WTC11 (cell line): Measurements from ENCODE around the gene PAQR9. TPM values are rescaled to one million over a fixed set of nuclear protein-coding genes. Genes with fewer than 3 reads are reported as not detected.

ENCODE experiments used
- ATAC-seq: fragments of 200-7000 bp; cut with Tn5 transposase; 2 replicates; pipeline ENCODE4 v1.10.0; 2021; ENCODE audit warnings: mild to moderate bottlenecking, moderate library complexity
- Bru-seq: library from RNA; stranded (reverse); fragments of 400-500 nt; gene quantifications from one replicate; lab custom pipeline; 2021; lab: Mats Ljungman, UMichigan
- CTCF ChIA-PET: fragments of 300-600 bp; sonication (Branson Sonifier 250); formaldehyde crosslinking; loops from one replicate; lab custom pipeline; 2021; ENCODE audit warnings: antibody characterized with exemption; lab: Charles Lee
- POLR2A ChIA-PET: fragments of 350-600 bp; sonication (Branson Sonifier 250); formaldehyde crosslinking; loops from one replicate; lab custom pipeline; 2021; ENCODE audit warnings: antibody characterized with exemption; lab: Charles Lee
- DNase-seq: peaks from one replicate; pipeline ENCODE4 v3.0.0; 2021; ENCODE audit warnings: low spot score
- H3K27ac Mint-ChIP-seq: 2 replicates; pipeline ENCODE4 v1.8.0; 2021; ENCODE audit warnings: mixed read lengths
- H3K27me3 Mint-ChIP-seq: 2 replicates; pipeline ENCODE4 v1.8.0; 2021; ENCODE audit warnings: low read depth, mild to moderate bottlenecking, moderate library complexity, mixed read lengths
- H3K36me3 Mint-ChIP-seq: 2 replicates; pipeline ENCODE4 v1.8.0; 2021; ENCODE audit warnings: mixed read lengths
- H3K4me1 Mint-ChIP-seq: 2 replicates; pipeline ENCODE4 v1.8.0; 2022; ENCODE audit warnings: mixed read lengths
- H3K4me3 Mint-ChIP-seq: 2 replicates; pipeline ENCODE4 v1.8.0; 2021; ENCODE audit warnings: mild to moderate bottlenecking, moderate library complexity, mixed read lengths
- H3K9me3 Mint-ChIP-seq: 2 replicates; pipeline ENCODE4 v1.8.0; 2021; ENCODE audit warnings: mixed read lengths
- AFF4 ChIP-seq: sonication (generic); formaldehyde crosslinking; IDR thresholded peaks from 2 replicates; pipeline ENCODE4 v1.8.1; 2023; ENCODE audit warnings: mild to moderate bottlenecking, missing genetic modification reagents, borderline replicate concordance
- ARID4B ChIP-seq: sonication (generic); formaldehyde crosslinking; IDR thresholded peaks from 2 replicates; pipeline ENCODE4 v1.8.0; 2023; ENCODE audit warnings: missing genetic modification reagents, mild to moderate bottlenecking, borderline replicate concordance
- CTCF ChIP-seq: fragments of 200-600 bp; IDR thresholded peaks from 2 replicates; pipeline ENCODE4 v1.8.0; 2022; ENCODE audit warnings: antibody characterized with exemption
- FOXJ3 ChIP-seq: sonication (generic); formaldehyde crosslinking; IDR thresholded peaks from 2 replicates; pipeline ENCODE4 v1.9.0; 2021; ENCODE audit warnings: missing genetic modification reagents, mild to moderate bottlenecking, borderline replicate concordance
- FOXK1 ChIP-seq: sonication (generic); formaldehyde crosslinking; IDR thresholded peaks from 2 replicates; pipeline ENCODE4 v1.8.0; 2022; ENCODE audit warnings: mild to moderate bottlenecking, moderate library complexity, missing genetic modification reagents
- FOXP1 ChIP-seq: sonication (generic); formaldehyde crosslinking; IDR thresholded peaks from 2 replicates; pipeline ENCODE4 v1.8.0; 2022; ENCODE audit warnings: missing genetic modification reagents, mild to moderate bottlenecking, moderate library complexity, borderline replicate concordance
- GABPB1 ChIP-seq: sonication (generic); formaldehyde crosslinking; IDR thresholded peaks from 2 replicates; pipeline ENCODE4 v1.8.1; 2023; ENCODE audit warnings: mild to moderate bottlenecking, missing genetic modification reagents
- HMGXB4 ChIP-seq: sonication (generic); formaldehyde crosslinking; IDR thresholded peaks from 2 replicates; pipeline ENCODE4 v1.8.1; 2023; ENCODE audit warnings: mild to moderate bottlenecking, moderate library complexity, missing genetic modification reagents
- MAX ChIP-seq: sonication (generic); formaldehyde crosslinking; IDR thresholded peaks from 2 replicates; pipeline ENCODE4 v1.8.0; 2022; ENCODE audit warnings: mild to moderate bottlenecking, missing genetic modification reagents
- MYBL2 ChIP-seq: sonication (generic); formaldehyde crosslinking; IDR thresholded peaks from 2 replicates; pipeline ENCODE4 v1.8.1; 2023; ENCODE audit warnings: mild to moderate bottlenecking, moderate library complexity, missing genetic modification reagents
- NFE2L1 ChIP-seq: sonication (generic); formaldehyde crosslinking; IDR thresholded peaks from 2 replicates; pipeline ENCODE4 v1.8.1; 2023; ENCODE audit warnings: missing genetic modification reagents
- SP1 ChIP-seq: sonication (generic); formaldehyde crosslinking; conservative IDR thresholded peaks from 2 replicates; pipeline ENCODE4 v1.8.1; 2022; ENCODE audit warnings: missing genetic modification reagents
- ZBTB43 ChIP-seq: sonication (generic); formaldehyde crosslinking; IDR thresholded peaks from 2 replicates; pipeline ENCODE4 v1.8.1; 2023; ENCODE audit warnings: mild to moderate bottlenecking, missing genetic modification reagents
- ZNF512 ChIP-seq: sonication (generic); formaldehyde crosslinking; IDR thresholded peaks from 2 replicates; pipeline ENCODE4 v1.8.1; 2022; ENCODE audit warnings: missing genetic modification reagents, borderline replicate concordance
- long read RNA-seq, 3 experiments: library from RNA in 1 of 3; library from capped mRNA in 1 of 3; library from polyadenylated mRNA in 1 of 3; unstranded in 2 of 3; stranded (forward) in 1 of 3; transcript quantifications; one replicate each; pipeline ENCODE4 v2.0.0, GENCODE V29; 2021
- total RNA-seq: library from RNA; stranded (reverse); gene quantifications from 3 replicates; pipeline ENCODE4 v1.2.3, GENCODE V29; 2021

Gene PAQR9
- total RNA-seq (2.0 to 2.5 TPM (median 2.4 TPM) in 3 replicates), Bru-seq, nascent RNA (percentile 62 among the genes with signal in this experiment)
- long read RNA-seq, experiment 1, transcript PAQR9-201 (1 exons, 2,452 nt): major isoform, 8 of 11 reads
- long read RNA-seq, experiment 1, partial matches to known transcripts: 0 of 11 reads
- long read RNA-seq, experiment 1, other reads (novel, unspliced or antisense): 3 of 11 reads
- long read RNA-seq, experiment 2, partial matches to known transcripts: 0 of 2 reads
- long read RNA-seq, experiment 2, other reads (novel, unspliced or antisense): 0 of 2 reads
- long read RNA-seq, experiment 3, partial matches to known transcripts: 0 of 1 reads
- long read RNA-seq, experiment 3, other reads (novel, unspliced or antisense): 0 of 1 reads

GRCh38 chr3:142963516-142964448, at the start of gene PAQR9:
PAQR9 (minus strand) TSS chr3:142963674; CDS start chr3:142963336, 338 bp downstream.
- H3K9me3 Mint-ChIP-seq: no peaks in the 10 kb centered on the region
- peaks cover 15% of the 10 kb centered on the region for H3K4me1 Mint-ChIP-seq
- peaks cover 52% of the 10 kb centered on the region for H3K27me3 Mint-ChIP-seq
- ChIA-PET POLR2A (interaction anchor here (0.8 kb wide), 1 partner anchor 12 kb away, joined by 6 read pairs; no protein-coding TSS in a partner anchor), CTCF (interaction anchor here (0.6 to 4.5 kb wide), 4 partner anchors 11 to 33 kb away, joined by 4 to 26 read pairs (median 8); no protein-coding TSS in a partner anchor)
- peaks cover 3% of the 10 kb centered on the region; the same call in 1 of the 2 replicates for H3K36me3 Mint-ChIP-seq
- peak; percentile 17; the same call in 1 of the 2 replicates for TF ChIP-seq FOXP1
- TF ChIP-seq NFE2L1 (CRISPR knock-in tag): 0 out of 2 replicates have a peak, but pooled peaks have one; percentile 34
- peak; percentile 25; the same call in 1 of the 2 replicates for TF ChIP-seq GABPB1 (CRISPR knock-in tag)
- peak; percentile 62; the same call in 1 of the 2 replicates for TF ChIP-seq HMGXB4
- TF ChIP-seq ZNF512: 0 out of 2 replicates have a peak, but pooled peaks have one; percentile 17
- 0 out of 2 replicates have a peak, but pooled peaks have one; percentile 28 for TF ChIP-seq ARID4B
- no peak for TF ChIP-seq MYBL2 (CRISPR knock-in tag)
- TF ChIP-seq MAX (CRISPR knock-in tag): no peak; the same call in 1 of the 2 replicates
- TF ChIP-seq CTCF: no peak
- no peak for TF ChIP-seq FOXJ3 (CRISPR knock-in tag)
- TF ChIP-seq FOXK1 (CRISPR knock-in tag): 0 out of 2 replicates have a peak, but pooled peaks have one; percentile 22
- TF ChIP-seq ZBTB43 (CRISPR knock-in tag): peak; percentile 69; the same call in 1 of the 2 replicates
- TF ChIP-seq AFF4 (CRISPR knock-in tag): no peak
- TF ChIP-seq SP1 (CRISPR knock-in tag): peak; percentile 21; the same call in 1 of the 2 replicates
- DNase-seq: peak; percentile 71
- peak; percentile 71 for ATAC-seq
- H3K27ac Mint-ChIP-seq: peak within 1 kb of the TSS; percentile 49; the same call in 1 of the 2 replicates
- peak within 1 kb of the TSS; percentile 90 for H3K4me3 Mint-ChIP-seq
